ENCODE results near the gene HPSE2.
A peak's percentile ranks its signal among the peaks of the same experiment; 100 is the strongest.

HPSE2 gene

DNA sequence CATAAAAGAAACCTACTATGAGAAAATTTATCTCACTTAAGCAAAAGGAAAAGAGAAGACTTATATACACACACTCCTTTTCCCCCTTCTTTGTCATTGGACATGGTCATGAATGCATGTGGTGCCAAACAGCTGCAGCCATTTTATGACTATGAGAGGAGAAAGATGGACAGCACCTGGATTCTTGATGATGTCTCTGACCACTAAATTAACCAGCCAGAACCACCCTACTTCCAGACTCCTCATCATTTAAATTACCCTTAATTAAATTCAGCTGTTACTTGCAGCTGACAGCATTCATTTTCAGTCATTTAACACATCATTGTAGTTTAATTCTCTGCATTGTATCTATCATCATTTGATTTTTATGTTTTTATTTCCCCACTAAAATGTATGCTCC is 409.9 kb downstream of the HPSE2 start:
- DNase-seq: no peak

- DNase-seq: no peak
Measured at GRCh38 chr10:98817396-98817795, 418.3 kb downstream of the HPSE2 start.

- DNase-seq: no peak
Measured at GRCh38 chr10:98815039-98815885, 420.4 kb downstream of the HPSE2 start.

- DNase-seq: no peak
Measured at GRCh38 chr10:98814470-98814869, 421.2 kb downstream of the HPSE2 start.

GRCh38 chr10:98808282-98808892 is 427.3 kb downstream of the HPSE2 start:
- DNase-seq: no peak

GRCh38 chr10:98800263-98800662 is 435.4 kb downstream of the HPSE2 start:
- DNase-seq: no peak

GRCh38 chr10:98795467-98795866 is 440.2 kb downstream of the HPSE2 start:
- no peak for DNase-seq

GRCh38 chr10:98790817-98791216 is 444.8 kb downstream of the HPSE2 start:
- DNase-seq: peak; percentile 8

GRCh38 chr10:98778277-98778759 is 457.3 kb downstream of the HPSE2 start:
- no peak for DNase-seq

DNA sequence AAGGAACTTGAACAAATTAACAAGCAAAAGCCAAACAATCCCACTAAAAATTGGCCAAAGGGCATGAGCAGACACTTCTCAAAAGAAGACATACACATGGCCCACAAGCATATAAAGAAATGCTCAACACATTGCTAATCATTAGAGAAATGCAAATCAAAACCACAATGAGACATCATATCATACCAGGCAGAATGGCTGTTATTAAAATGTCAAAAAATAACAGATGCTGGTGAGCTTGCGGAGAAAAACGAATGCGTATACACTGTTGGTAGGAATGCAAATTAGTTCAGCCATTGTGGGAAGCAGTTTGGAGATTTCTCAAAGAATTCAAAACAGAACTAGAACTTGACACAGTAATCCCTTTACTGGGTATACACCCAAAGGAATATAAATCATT is 477.2 kb downstream of the HPSE2 start:
- peak; percentile 36 for DNase-seq

- DNase-seq: peak; percentile 11
Measured at GRCh38 chr10:98748298-98748697, 487.4 kb downstream of the HPSE2 start.

DNA sequence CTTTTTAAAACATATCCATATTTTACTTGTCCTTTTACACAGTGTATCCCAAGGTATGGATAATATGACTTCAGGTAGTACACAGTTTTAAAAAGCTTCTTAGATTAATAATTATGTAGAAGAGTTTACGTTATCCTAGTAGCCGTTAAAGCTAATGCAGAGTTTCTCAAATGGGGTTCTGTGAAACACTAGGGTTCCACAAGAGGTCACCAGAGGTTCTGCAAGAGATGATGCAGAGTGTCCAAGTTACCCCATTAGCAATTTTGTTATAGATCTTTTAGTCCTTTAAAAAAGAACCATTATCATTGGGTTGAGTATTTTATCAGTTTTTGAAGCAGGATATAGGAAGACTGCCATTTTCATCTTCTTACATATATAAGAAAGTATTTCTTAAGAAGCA is 490.0 kb downstream of the HPSE2 start:
- no peak for DNase-seq

DNA sequence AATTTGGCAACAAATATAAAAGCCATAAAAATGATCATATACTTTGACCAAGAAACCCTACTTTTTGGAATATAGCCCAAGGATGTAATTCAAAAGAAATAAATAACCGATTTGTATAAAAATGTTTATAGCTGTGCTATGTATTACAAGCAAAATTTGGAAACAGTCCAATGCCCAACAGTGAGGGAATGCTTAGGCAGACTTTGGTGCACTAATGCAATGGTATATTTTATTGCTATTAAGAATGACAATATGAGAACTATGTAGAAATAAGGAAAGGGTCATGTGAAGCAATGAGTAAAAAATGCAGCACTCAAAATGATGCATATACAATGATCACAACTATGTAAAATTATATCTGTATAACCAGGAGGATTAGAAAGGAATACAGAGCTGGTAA is 515.1 kb downstream of the HPSE2 start:
- DNase-seq: no peak

GRCh38 chr10:98713586-98713985 is 522.1 kb downstream of the HPSE2 start:
- DNase-seq: no peak

- no peak for DNase-seq
Measured at GRCh38 chr10:98696516-98696915, 539.1 kb downstream of the HPSE2 start.

DNA sequence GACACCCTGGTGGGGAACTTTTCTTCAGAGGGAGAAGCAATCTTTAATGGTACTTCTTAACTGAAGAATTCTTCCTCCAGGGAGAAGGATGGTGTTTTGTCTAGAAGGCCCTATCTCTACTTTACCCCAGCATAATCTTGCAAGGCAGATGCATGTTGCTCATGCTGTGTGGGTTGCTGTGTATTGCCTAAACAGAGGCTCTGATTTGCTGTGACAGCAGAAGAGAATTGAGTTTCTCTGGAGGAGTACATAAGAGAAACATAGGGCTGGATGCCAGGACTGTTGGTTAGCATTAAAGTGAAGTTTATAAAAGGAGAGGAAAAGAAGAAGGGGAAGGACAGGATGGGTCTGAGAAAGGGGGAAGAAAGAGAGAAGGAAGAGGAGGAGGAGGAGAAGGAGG is 540.8 kb downstream of the HPSE2 start:
- DNase-seq: no peak

DNA sequence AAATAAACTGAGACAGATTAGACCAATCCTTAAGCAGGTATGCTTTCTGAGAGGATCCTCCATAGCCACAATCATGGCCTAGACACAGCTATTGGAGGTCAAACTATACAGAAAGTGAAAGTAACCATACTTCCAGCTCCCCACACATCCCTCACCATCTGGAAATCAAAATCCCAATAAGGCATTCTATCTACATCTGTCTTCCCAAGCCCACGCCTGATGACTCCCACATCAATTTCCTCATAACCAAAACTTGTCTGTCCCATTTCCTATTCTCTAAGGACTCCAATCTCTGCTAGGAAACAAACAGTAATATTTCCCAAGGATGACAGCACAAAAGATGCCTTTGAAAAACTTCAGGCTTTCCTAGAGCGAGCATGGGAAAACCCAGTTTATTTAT is 541.6 kb downstream of the HPSE2 start:
- no peak for DNase-seq

GRCh38 chr10:98687685-98688084 is 548.0 kb downstream of the HPSE2 start:
- no peak for DNase-seq

- DNase-seq: no peak
Measured at GRCh38 chr10:98684019-98684899, 551.4 kb downstream of the HPSE2 start.

DNA sequence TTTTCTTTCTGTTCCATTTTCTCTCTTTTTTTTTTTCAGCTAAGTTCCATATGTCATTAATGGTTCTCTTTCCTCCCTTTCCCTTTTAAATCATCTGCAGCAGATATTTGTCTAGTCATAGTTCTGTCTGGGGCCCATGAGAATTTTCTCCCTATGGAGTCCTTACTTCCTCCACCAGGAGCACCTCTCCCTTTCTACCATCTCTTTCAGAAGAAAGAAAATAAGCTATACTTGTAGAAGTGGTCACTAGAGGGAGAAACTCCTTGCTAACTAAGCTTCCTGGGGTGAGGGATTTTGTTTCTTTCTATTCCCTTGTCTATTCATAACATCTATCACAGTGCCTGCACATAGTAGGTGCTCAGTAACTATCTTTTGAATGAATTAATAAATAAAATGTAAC is 558.8 kb downstream of the HPSE2 start:
- no peak for DNase-seq

GRCh38 chr10:98675902-98676301 is 559.8 kb downstream of the HPSE2 start:
- no peak for DNase-seq

- DNase-seq: peak; percentile 23
Measured at GRCh38 chr10:98673171-98673782, 562.4 kb downstream of the HPSE2 start.

- no peak for DNase-seq
Measured at GRCh38 chr10:98667081-98667480, 568.6 kb downstream of the HPSE2 start.

Measured in fibroblast of upper back skin (primary cell).